ENCODE measurements around the gene RINL. TPM values are rescaled to one million over a fixed set of nuclear protein-coding genes. Genes with fewer than 3 reads are reported as not detected.
A peak's percentile ranks its signal among the peaks of the same experiment; 100 is the strongest.

RINL gene
- total and polyA plus RNA-seq, 3 donors from 2014 or later: 2.6 to 5.2 (median 3.0) TPM

DNA sequence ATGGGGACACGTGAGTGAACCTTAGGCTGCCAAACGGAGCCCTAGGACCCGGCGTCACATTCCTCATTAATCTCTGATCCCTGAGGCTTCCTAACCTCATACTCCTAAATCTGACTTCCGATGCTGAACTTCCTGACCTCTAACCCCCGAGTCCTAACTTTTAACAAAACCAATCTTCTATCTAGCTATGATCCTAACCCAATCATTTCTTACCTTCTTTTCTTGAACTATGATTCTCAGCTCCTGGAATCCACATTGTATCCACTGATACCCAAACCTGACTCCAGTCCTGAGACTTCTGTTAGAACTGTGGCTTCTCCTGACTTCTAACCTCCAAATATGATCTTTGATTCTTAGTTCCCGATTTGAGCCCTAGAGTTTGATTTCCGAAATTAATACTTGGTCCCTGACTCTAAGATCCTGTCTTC is 22.1 kb upstream of the RINL start:
- H3K36me3 ChIP-seq (ENCODE audit: low read depth, missing control alignments): no peaks in the 10 kb centered on the region
- intact Hi-C loops (cut with DNase I; ENCODE audit: low total_unique reads): no loop called here
- H3K27ac ChIP-seq: peak overlapping the region; percentile 73 to 88
- WGBS, 2 donors: 2 to 3% methylated on average over 8 of the region's 8 CpGs
- peak overlapping the region; percentile 74 to 84 for H3K4me3 ChIP-seq
- peaks cover 17% of the 10 kb centered on the region for H3K4me1 ChIP-seq
- DNase-seq: no peak
- H3K9me3 ChIP-seq: no peaks in the 10 kb centered on the region
- TF ChIP-seq POLR2A (IDR thresholded peaks at IDR 0.05): no peak
- TF ChIP-seq, protein P1, sequence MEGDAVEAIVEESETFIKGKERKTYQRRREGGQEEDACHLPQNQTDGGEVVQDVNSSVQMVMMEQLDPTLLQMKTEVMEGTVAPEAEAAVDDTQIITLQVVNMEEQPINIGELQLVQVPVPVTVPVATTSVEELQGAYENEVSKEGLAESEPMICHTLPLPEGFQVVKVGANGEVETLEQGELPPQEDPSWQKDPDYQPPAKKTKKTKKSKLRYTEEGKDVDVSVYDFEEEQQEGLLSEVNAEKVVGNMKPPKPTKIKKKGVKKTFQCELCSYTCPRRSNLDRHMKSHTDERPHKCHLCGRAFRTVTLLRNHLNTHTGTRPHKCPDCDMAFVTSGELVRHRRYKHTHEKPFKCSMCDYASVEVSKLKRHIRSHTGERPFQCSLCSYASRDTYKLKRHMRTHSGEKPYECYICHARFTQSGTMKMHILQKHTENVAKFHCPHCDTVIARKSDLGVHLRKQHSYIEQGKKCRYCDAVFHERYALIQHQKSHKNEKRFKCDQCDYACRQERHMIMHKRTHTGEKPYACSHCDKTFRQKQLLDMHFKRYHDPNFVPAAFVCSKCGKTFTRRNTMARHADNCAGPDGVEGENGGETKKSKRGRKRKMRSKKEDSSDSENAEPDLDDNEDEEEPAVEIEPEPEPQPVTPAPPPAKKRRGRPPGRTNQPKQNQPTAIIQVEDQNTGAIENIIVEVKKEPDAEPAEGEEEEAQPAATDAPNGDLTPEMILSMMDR (IDR thresholded peaks at IDR 0.05): no peak
- H3K27me3 ChIP-seq: no peaks in the 10 kb centered on the region

DNA sequence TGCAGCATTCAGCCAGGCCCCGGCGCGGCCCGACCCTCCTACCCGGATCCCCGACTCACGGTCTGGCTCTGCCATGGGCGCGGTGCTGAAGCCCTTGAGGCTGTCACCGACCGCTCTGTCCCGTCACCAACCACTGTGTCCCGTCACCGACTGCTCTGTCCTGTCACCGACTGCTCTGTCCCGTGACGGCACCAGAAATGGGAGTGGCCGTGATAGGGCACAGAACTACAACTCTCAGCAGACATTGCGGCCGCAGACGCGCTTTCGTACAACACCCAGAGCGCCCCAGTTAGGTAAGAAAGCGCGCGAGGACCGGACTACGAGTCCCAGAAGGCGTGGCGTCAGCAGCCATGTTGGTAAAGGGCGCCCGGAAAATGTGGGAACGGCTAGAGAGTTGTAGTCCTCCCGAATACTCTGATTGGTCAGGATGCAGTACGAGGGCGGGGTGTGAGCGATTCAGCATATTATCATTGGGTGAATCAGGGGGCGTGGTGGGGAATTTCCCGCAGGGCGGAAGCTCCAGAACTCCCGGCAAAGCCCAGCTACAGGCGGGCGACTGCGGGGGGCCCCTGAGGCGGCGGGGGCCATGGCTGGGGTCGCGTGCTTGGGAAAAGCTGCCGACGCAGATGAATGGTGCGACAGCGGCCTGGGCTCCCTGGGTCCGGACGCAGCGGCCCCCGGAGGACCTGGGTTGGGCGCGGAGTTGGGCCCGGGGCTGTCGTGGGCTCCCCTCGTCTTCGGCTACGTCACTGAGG is 21.5 kb upstream of the RINL start, which contains the start of the genes NFKBIB and SIRT2:
Gene NFKBIB, plus strand, starts transcription at position 523 of the 755 bp plus-strand sequence. Its CDS starts 64 bp downstream, at position 587.
Gene SIRT2, minus strand, starts transcription at position 172 of the 755 bp plus-strand sequence. Its CDS starts 97 bp downstream, at position 75.
- H3K36me3 ChIP-seq (ENCODE audit: low read depth, missing control alignments): no peaks in the 10 kb centered on the region
- TF ChIP-seq, protein P1 (IDR thresholded peaks at IDR 0.05): no peak
- TF ChIP-seq POLR2A (IDR thresholded peaks at IDR 0.05): peak; percentile 36
- intact Hi-C loops (cut with DNase I; ENCODE audit: low total_unique reads): no loop called here
- H3K27ac ChIP-seq: peak within 1 kb of the TSS; percentile 73 to 88
- 1% methylated on average over 42 to 62 of the region's 64 CpGs for WGBS, 2 donors
- H3K27me3 ChIP-seq: no peaks in the 10 kb centered on the region
- H3K4me1 ChIP-seq: peaks cover 17% of the 10 kb centered on the region
- H3K9me3 ChIP-seq: no peaks in the 10 kb centered on the region
- peak within 1 kb of the TSS; percentile 74 to 84 for H3K4me3 ChIP-seq
- peak; percentile 100 for DNase-seq

- no peak for DNase-seq
- H3K9me3 ChIP-seq: no peaks in the 10 kb centered on the region
- peak overlapping the region; percentile 71 to 85 for H3K27ac ChIP-seq
- WGBS, 2 donors: 2 to 4% methylated on average over 21 to 25 of the region's 25 CpGs
- no peaks in the 10 kb centered on the region for H3K27me3 ChIP-seq
- no peak for TF ChIP-seq POLR2A (IDR thresholded peaks at IDR 0.05)
- TF ChIP-seq, protein P1 (IDR thresholded peaks at IDR 0.05): no peak
- H3K4me1 ChIP-seq: peaks cover 22% of the 10 kb centered on the region
- H3K36me3 ChIP-seq (ENCODE audit: low read depth, missing control alignments): no peaks in the 10 kb centered on the region
- peak overlapping the region; percentile 74 to 84 for H3K4me3 ChIP-seq
- intact Hi-C loops (cut with DNase I; ENCODE audit: low total_unique reads): no loop called here
Measured at GRCh38 chr19:38898788-38899446, 20.8 kb upstream of the RINL start.

GRCh38 chr19:38894968-38895367 is 16.9 kb upstream of the RINL start:
- 65 to 68% methylated on average over 9 of the region's 9 CpGs for WGBS, 2 donors
- no peaks in the 10 kb centered on the region for H3K9me3 ChIP-seq
- H3K27me3 ChIP-seq: no peaks in the 10 kb centered on the region
- no peaks in the 10 kb centered on the region for H3K36me3 ChIP-seq (ENCODE audit: low read depth, missing control alignments)
- H3K4me1 ChIP-seq: peaks cover 32% of the 10 kb centered on the region
- TF ChIP-seq, protein P1 (IDR thresholded peaks at IDR 0.05): no peak
- TF ChIP-seq POLR2A (IDR thresholded peaks at IDR 0.05): no peak
- intact Hi-C loops (cut with DNase I; ENCODE audit: low total_unique reads): no loop called here
- H3K4me3 ChIP-seq: no peak overlapping the region
- no peak overlapping the region for H3K27ac ChIP-seq
- no peak for DNase-seq

All from testis (tissue), 3 donors.